Measurements from ENCODE around the gene APLNR.

APLNR gene

GRCh38 chr11:57203882-57204480, 33.1 kb downstream of the APLNR start:
- TF ChIP-seq CTCF (IDR thresholded peaks at IDR 0.05) = no peak
- no peak for TF ChIP-seq ZFX (IDR thresholded peaks at IDR 0.05; ENCODE audit: borderline replicate concordance)

GRCh38 chr11:57203359-57203758, 33.7 kb downstream of the APLNR start:
- H3K27ac ChIP-seq = no peak overlapping the region
- no peak for TF ChIP-seq ZFX (IDR thresholded peaks at IDR 0.05; ENCODE audit: borderline replicate concordance)
- TF ChIP-seq CTCF (IDR thresholded peaks at IDR 0.05) = no peak

More at GRCh38 chr11:57203882-57204480, 33.1 kb downstream of the APLNR start:
- H3K27ac ChIP-seq = no peak overlapping the region

- TF ChIP-seq CTCF (IDR thresholded peaks at IDR 0.05) (no peak), ZFX (IDR thresholded peaks at IDR 0.05; ENCODE audit: borderline replicate concordance) (no peak)
- H3K27ac ChIP-seq = no peak overlapping the region
Measured at GRCh38 chr11:57202281-57202680, 34.8 kb downstream of the APLNR start.

- no peak overlapping the region for H3K27ac ChIP-seq
- TF ChIP-seq ZFX (IDR thresholded peaks at IDR 0.05; ENCODE audit: borderline replicate concordance) = no peak
- TF ChIP-seq CTCF (IDR thresholded peaks at IDR 0.05) = no peak
Measured at GRCh38 chr11:57200917-57201316, 36.1 kb downstream of the APLNR start.

- TF ChIP-seq ZFX (IDR thresholded peaks at IDR 0.05; ENCODE audit: borderline replicate concordance) (no peak), CTCF (IDR thresholded peaks at IDR 0.05) (no peak)
- H3K27ac ChIP-seq = no peak overlapping the region
Measured at GRCh38 chr11:57199330-57199729, 37.7 kb downstream of the APLNR start.

- H3K27ac ChIP-seq = no peak overlapping the region
- TF ChIP-seq CTCF (IDR thresholded peaks at IDR 0.05) (no peak), ZFX (IDR thresholded peaks at IDR 0.05; ENCODE audit: borderline replicate concordance) (no peak)
Measured at GRCh38 chr11:57197762-57198161, 39.3 kb downstream of the APLNR start.

- no peak overlapping the region for H3K27ac ChIP-seq
- no peak for TF ChIP-seq CTCF (IDR thresholded peaks at IDR 0.05)
- no peak for TF ChIP-seq ZFX (IDR thresholded peaks at IDR 0.05; ENCODE audit: borderline replicate concordance)
Measured at GRCh38 chr11:57196596-57196995, 40.5 kb downstream of the APLNR start.
